Hematopoietic multipotent progenitor cell treated with erythropoietin and hydrocortisone succinate and interleukin-3 and kit ligand, for 17 days (in vitro differentiated cells): ENCODE measurements around the gene BTG4.

Experiments used
- DNase-seq: peaks from one replicate; pipeline ENCODE4 v3.0.0-alpha.2; 2015; ENCODE audit warnings: low spot score

The BTG4 gene

DNA sequence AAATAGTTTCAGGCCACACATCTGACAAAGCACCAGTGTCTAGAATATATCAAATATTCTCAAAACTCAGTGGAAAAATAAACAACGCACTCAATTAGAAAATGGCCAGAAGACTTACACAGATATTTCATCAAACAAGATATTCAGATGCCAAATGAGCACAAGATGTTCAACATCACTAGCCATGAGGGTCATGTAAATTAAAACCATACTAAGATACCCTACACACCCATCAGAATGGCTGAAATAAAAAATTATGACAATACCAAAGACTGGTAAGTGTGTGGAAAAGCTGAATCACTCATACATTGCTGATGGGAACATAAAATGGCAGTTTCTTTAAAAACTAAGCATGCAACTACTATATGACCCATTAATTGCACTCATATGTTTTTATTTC lies 21.7 kb downstream of the BTG4 start:
- no peak for DNase-seq

- no peak for DNase-seq
These were observed 28.8 kb downstream of the BTG4 start for GRCh38 chr11:111483431-111483830.

- DNase-seq, result no peak
These were observed 32.5 kb downstream of the BTG4 start for GRCh38 chr11:111479666-111480065.

GRCh38 chr11:111477898-111478297 lies 34.3 kb downstream of the BTG4 start:
- no peak for DNase-seq

- no peak for DNase-seq
These were observed 35.2 kb downstream of the BTG4 start for GRCh38 chr11:111476956-111477355.

GRCh38 chr11:111476366-111476765 lies 35.8 kb downstream of the BTG4 start:
- no peak for DNase-seq

DNA sequence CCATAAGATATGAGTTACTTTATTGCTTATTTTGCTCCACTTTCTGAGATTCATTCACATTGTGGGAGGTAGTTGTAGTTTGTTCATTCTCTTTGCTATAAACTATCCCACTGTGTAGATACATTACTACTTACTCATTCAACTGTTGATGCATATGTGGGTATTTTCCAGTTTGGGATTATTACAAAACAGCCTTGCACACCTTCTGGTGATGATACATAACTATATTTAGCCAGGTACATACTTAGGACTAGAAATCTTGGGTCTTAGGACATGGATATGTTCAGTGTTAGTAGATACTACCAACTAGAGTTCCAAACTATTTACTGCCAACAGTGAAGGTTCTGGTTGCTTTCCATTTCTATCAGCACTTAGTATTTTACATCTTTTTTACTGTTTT lies 37.8 kb downstream of the BTG4 start:
- DNase-seq, result no peak

DNA sequence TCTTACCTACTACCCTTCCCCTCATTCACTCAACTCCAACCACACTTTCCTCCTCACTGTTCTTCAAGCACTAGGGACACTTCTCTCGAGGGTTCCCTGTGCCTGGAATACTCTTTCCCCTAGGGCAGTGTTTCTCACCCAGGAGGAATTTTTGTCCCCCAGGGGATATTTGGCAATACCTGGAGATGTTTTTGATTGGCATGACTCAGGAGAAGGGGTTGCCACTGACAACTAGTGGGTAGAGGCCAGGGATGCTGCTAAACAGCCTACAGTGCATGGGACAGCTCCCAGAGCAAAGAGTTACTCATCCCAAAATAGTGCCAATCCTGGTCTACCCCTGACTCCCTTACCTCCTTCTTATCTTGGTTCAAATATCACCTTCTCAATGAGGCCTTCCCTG lies 40.0 kb downstream of the BTG4 start:
- no peak for DNase-seq

DNA sequence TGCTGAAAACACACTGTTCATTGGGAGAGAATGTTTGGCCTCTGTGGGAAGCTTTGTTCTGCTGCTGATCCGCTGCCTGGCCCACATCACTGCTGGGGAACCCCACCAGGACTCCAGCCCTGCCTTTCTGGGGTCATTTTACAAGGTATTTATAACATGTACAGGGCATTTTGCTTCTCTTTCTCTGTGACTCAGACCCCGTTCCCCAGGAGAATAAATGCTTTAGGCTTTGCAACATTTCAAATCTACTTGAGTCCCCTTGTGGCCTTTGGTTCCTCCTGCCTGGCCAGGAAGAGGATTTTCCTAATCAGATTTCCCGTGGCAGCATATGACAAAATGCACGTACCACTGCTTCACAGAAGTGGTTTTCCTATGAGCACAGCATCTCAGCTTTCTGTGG lies 43.0 kb downstream of the BTG4 start:
- DNase-seq, result no peak

DNA sequence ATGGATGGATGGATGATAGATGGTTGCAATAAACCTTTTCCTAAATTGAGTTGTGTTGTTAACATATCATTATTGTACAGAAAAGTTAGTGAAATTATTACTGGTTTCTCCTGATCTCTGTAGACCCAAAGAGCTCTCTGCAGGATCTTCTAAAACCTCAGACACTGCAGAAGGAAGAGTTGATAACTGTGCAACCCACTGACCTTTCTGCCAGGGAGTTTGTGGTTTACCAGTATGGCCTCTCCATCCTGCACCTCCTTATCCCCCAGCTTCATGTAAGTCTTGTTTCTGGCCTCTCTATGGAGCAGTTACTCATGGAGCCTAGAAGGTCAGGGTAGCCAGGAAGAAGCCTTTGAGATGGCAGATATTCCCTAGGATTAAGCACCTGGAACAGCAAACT lies 45.6 kb downstream of the BTG4 start:
- no peak for DNase-seq

DNA sequence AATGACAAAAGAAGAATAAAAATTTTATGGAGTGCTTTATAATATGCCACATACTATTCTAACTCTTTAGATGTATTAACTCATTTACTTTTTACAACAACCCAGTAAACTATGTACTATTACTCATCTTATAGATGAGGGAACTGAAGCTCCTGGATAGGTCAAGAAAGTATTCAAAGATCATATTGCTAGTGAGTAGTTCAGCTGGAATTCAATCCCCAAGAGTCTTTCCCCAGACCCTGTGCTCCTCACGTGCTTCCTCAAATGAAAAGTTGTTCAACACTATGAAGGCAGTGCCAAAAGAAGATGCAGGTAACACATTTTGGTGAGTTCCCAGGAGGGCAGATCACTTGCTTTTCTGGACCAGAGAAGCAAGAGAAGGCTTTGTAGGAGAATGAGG lies 46.8 kb downstream of the BTG4 start:
- no peak for DNase-seq

DNA sequence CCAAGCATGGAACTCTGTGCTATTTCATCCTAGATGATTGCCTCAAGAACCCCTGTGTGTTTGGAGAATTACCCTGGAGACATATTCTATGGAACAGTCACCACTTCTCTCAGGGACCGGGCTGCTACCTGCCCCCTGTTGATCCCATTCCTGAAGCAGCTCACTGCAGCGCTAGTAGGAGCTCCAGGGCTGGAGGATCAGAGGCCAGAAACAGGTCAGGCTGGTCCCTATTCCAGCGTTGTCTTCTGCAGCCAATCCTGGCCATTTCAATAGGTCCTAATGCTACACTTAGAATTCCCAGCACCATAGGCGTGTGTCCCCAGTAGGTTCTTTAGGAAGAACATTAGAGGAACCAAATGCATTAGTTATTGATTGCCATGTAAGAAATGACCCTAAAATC lies 48.9 kb downstream of the BTG4 start:
- DNase-seq, result no peak

GRCh38 chr11:111462329-111462728 lies 49.9 kb downstream of the BTG4 start:
- DNase-seq, result no peak

GRCh38 chr11:111461460-111462235 lies 50.5 kb downstream of the BTG4 start:
- no peak for DNase-seq

- no peak for DNase-seq
These were observed 51.3 kb downstream of the BTG4 start for GRCh38 chr11:111460856-111461255.

DNA sequence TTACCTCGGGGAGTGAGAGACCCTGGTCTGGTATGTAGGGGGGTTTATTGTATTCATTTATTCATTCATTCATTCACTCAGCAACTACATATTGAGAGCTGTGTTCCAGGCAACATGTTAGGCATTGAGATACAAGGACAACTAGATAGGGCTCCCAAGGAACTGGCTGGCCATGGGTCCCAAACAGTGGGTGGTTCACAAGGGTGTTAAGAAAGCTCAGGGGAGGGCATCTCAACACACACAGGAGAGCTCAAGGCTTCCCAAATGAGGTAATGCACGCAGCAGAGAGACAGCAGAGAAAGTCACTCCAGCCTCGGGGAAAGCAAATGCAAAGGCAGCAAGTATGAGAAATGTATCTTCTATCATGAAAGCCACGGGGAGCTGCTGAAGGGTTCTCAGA lies 51.8 kb downstream of the BTG4 start:
- no peak for DNase-seq

- DNase-seq, result no peak
These were observed 52.5 kb downstream of the BTG4 start for GRCh38 chr11:111459506-111460270.

DNA sequence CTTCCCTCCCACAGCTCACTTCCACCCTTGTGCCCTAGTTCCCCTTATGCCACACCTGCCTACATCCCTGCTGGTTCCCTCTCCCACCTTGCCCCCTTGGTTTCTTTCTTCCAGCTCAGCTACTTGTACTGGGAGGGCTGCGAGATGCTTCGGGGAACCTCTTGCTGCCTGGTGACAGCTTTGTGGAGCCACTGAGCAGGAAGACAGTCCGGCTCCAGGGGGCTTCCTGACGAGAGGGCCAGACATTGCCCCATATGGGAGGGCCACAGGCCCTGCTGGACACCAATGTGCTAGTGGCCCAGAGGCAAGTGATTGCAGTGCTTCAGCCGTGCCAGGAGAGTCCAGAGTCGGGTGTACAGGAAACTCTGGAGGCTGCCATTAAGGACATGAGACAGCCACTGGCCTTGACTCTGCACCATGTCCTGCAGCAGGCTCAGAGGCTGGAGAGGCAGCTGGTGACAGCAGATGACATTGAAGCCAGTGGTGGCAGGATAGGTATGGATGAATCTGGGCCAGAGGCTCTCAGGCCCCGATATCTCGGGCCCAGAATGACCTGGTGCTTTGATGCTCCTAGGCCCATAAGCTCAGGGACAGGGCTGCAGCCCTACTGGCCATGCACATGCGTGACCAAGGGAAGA lies 54.3 kb downstream of the BTG4 start:
- DNase-seq, result no peak

DNA sequence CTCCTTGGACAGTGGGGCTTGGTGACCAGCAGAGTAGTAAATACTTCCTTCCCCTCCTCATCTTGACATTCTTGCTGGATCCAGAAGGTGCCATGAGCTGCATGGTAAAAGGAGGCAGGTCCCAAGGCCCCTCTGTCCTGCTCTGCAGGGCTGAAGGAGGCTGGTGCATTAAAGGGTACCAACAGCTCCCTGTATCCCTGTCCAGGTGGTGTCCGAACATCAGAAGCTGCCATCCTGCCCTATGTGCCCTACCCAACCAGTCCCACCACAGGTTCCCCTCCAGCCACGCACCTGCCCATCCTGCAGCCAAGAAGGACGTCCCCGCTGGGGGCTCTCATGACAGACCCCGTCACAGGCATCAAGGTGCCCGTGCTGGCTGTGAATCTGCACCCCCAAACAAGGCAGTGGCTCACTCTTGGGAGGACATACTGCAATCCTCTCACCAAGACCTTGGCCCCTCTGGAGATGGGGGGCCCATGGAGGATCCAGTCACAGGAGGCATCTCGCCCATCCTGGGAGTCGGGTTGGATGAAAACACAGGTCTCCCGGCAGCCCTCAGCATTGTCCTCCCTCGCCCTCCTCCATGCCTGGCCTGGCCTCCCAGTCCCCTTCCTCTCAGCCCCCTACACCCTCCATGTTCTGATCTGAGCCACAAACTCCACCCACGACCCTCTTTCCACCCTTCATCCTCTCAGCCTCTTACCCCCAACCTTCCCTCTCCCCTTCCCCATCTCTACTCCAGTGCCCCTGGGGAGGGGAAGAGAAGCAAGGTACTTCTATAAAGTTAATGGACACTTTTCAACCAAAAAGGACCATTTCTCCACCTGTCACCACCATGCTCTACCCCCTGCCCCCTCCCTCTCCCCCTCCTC lies 55.1 kb downstream of the BTG4 start:
- DNase-seq, result no peak

- no peak for DNase-seq
These were observed 55.9 kb downstream of the BTG4 start for GRCh38 chr11:111456086-111456858.
